WTC11 (cell line): ENCODE measurements around the gene FAM181A. TPM values are rescaled to one million over a fixed set of nuclear protein-coding genes. Genes with fewer than 3 reads are reported as not detected.

ENCODE experiments used
- ATAC-seq: fragments of 200-7000 bp; cut with Tn5 transposase; 2 replicates; pipeline ENCODE4 v1.10.0; 2021; ENCODE audit warnings: mild to moderate bottlenecking, moderate library complexity
- CTCF ChIA-PET: fragments of 300-600 bp; sonication (Branson Sonifier 250); formaldehyde crosslinking; loops from one replicate; lab custom pipeline; 2021; ENCODE audit warnings: antibody characterized with exemption; lab: Charles Lee
- POLR2A ChIA-PET: fragments of 350-600 bp; sonication (Branson Sonifier 250); formaldehyde crosslinking; loops from one replicate; lab custom pipeline; 2021; ENCODE audit warnings: antibody characterized with exemption; lab: Charles Lee
- DNase-seq: peaks from one replicate; pipeline ENCODE4 v3.0.0; 2021; ENCODE audit warnings: low spot score
- H3K27ac Mint-ChIP-seq: 2 replicates; pipeline ENCODE4 v1.8.0; 2021; ENCODE audit warnings: mixed read lengths
- H3K27me3 Mint-ChIP-seq: 2 replicates; pipeline ENCODE4 v1.8.0; 2021; ENCODE audit warnings: low read depth, mild to moderate bottlenecking, moderate library complexity, mixed read lengths
- H3K36me3 Mint-ChIP-seq: 2 replicates; pipeline ENCODE4 v1.8.0; 2021; ENCODE audit warnings: mixed read lengths
- H3K4me1 Mint-ChIP-seq: 2 replicates; pipeline ENCODE4 v1.8.0; 2022; ENCODE audit warnings: mixed read lengths
- H3K4me3 Mint-ChIP-seq: 2 replicates; pipeline ENCODE4 v1.8.0; 2021; ENCODE audit warnings: mild to moderate bottlenecking, moderate library complexity, mixed read lengths
- H3K9me3 Mint-ChIP-seq: 2 replicates; pipeline ENCODE4 v1.8.0; 2021; ENCODE audit warnings: mixed read lengths
- ATF3 ChIP-seq: sonication (generic); formaldehyde crosslinking; conservative IDR thresholded peaks from 2 replicates; pipeline ENCODE4 v1.8.1; 2022; ENCODE audit warnings: mild to moderate bottlenecking, missing genetic modification reagents
- CREB1 ChIP-seq: sonication (generic); formaldehyde crosslinking; IDR thresholded peaks from 2 replicates; pipeline ENCODE4 v1.8.0; 2023; ENCODE audit warnings: mild to moderate bottlenecking, missing genetic modification reagents
- FOXK1 ChIP-seq: sonication (generic); formaldehyde crosslinking; IDR thresholded peaks from 2 replicates; pipeline ENCODE4 v1.8.0; 2022; ENCODE audit warnings: mild to moderate bottlenecking, moderate library complexity, missing genetic modification reagents
- GTF2I ChIP-seq: fragments of 250-450 bp; sonication (Bioruptor Pico); conservative IDR thresholded peaks from 2 replicates; pipeline ENCODE4 v1.4.0; 2021; ENCODE audit warnings: mild to moderate bottlenecking
- NFATC4 ChIP-seq: fragments of 250-450 bp; sonication (Bioruptor Pico); IDR thresholded peaks from 2 replicates; pipeline ENCODE4 v1.9.0; 2021; ENCODE audit warnings: mild to moderate bottlenecking
- NR2C2 ChIP-seq: sonication (generic); formaldehyde crosslinking; IDR thresholded peaks from 2 replicates; pipeline ENCODE4 v1.8.0; 2022; ENCODE audit warnings: mild to moderate bottlenecking, missing genetic modification reagents
- RORB ChIP-seq: fragments of 250-450 bp; sonication (Bioruptor Pico); IDR thresholded peaks from 2 replicates; pipeline ENCODE4 v1.9.0; 2021; ENCODE audit warnings: mild to moderate bottlenecking
- ZNF121 ChIP-seq: sonication (generic); formaldehyde crosslinking; IDR thresholded peaks from 2 replicates; pipeline ENCODE4 v1.8.0; 2023; ENCODE audit warnings: missing genetic modification reagents
- ZNF263 ChIP-seq: sonication (generic); formaldehyde crosslinking; IDR thresholded peaks from 2 replicates; pipeline ENCODE4 v1.8.1; 2022; ENCODE audit warnings: low read depth, mild to moderate bottlenecking, moderate library complexity, missing genetic modification reagents
- total RNA-seq: library from RNA; stranded (reverse); gene quantifications from 3 replicates; pipeline ENCODE4 v1.2.3, GENCODE V29; 2021
- TF ChIP-seq, protein P1 (sequence below): fragments of 250-450 bp; sonication (Bioruptor Pico); IDR thresholded peaks from 2 replicates; pipeline ENCODE4 v1.9.0; 2021; ENCODE audit warnings: mild to moderate bottlenecking
- TF ChIP-seq, protein P2 (sequence below): fragments of 250-450 bp; sonication (Bioruptor Pico); IDR thresholded peaks from 2 replicates; pipeline ENCODE4 v1.8.0; 2021; ENCODE audit warnings: mild to moderate bottlenecking
- TF ChIP-seq, protein P3 (sequence below): fragments of 200-600 bp; IDR thresholded peaks from 2 replicates; pipeline ENCODE4 v1.8.0; 2022; ENCODE audit warnings: antibody characterized with exemption
- TF ChIP-seq, protein P4 (sequence below): sonication (generic); formaldehyde crosslinking; IDR thresholded peaks from 2 replicates; pipeline ENCODE4 v1.8.0; 2022; ENCODE audit warnings: mild to moderate bottlenecking, missing genetic modification reagents
- TF ChIP-seq, protein P5 (sequence below): sonication (generic); formaldehyde crosslinking; IDR thresholded peaks from 2 replicates; pipeline ENCODE4 v1.8.0; 2023; ENCODE audit warnings: missing genetic modification reagents, mild to moderate bottlenecking, borderline replicate concordance

Gene FAM181A
- total RNA-seq, 1 experiment from 2014 or later: not detected

DNA sequence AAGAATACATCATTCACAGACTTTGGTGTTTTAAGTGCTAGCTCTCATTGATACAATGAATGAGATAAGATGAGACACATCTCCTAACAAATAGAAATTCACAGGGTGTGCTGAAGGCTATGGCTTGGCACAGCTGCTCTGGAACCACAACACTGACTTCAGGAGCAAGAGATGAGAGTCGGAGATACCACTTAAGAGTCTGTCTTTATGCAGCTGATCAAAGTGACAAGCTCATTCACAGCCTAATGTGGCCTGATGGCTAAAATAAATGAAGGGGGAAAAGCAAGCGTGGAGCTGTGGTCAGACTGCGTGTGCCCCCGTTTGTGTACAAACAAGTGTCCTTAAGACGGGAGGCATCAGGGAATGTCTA, 29.7 kb upstream of the FAM181A start (continued):
- TF ChIP-seq, protein P1, sequence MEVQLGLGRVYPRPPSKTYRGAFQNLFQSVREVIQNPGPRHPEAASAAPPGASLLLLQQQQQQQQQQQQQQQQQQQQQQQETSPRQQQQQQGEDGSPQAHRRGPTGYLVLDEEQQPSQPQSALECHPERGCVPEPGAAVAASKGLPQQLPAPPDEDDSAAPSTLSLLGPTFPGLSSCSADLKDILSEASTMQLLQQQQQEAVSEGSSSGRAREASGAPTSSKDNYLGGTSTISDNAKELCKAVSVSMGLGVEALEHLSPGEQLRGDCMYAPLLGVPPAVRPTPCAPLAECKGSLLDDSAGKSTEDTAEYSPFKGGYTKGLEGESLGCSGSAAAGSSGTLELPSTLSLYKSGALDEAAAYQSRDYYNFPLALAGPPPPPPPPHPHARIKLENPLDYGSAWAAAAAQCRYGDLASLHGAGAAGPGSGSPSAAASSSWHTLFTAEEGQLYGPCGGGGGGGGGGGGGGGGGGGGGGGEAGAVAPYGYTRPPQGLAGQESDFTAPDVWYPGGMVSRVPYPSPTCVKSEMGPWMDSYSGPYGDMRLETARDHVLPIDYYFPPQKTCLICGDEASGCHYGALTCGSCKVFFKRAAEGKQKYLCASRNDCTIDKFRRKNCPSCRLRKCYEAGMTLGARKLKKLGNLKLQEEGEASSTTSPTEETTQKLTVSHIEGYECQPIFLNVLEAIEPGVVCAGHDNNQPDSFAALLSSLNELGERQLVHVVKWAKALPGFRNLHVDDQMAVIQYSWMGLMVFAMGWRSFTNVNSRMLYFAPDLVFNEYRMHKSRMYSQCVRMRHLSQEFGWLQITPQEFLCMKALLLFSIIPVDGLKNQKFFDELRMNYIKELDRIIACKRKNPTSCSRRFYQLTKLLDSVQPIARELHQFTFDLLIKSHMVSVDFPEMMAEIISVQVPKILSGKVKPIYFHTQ (CRISPR knock-in tag): no peak
- TF ChIP-seq CREB1 (CRISPR knock-in tag) (no peak), RORB (no peak), GTF2I (CRISPR knock-in tag) (no peak), FOXK1 (CRISPR knock-in tag) (no peak)
- TF ChIP-seq, protein P2, sequence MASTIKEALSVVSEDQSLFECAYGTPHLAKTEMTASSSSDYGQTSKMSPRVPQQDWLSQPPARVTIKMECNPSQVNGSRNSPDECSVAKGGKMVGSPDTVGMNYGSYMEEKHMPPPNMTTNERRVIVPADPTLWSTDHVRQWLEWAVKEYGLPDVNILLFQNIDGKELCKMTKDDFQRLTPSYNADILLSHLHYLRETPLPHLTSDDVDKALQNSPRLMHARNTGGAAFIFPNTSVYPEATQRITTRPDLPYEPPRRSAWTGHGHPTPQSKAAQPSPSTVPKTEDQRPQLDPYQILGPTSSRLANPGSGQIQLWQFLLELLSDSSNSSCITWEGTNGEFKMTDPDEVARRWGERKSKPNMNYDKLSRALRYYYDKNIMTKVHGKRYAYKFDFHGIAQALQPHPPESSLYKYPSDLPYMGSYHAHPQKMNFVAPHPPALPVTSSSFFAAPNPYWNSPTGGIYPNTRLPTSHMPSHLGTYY (CRISPR knock-in tag): no peak
- TF ChIP-seq, protein P3, sequence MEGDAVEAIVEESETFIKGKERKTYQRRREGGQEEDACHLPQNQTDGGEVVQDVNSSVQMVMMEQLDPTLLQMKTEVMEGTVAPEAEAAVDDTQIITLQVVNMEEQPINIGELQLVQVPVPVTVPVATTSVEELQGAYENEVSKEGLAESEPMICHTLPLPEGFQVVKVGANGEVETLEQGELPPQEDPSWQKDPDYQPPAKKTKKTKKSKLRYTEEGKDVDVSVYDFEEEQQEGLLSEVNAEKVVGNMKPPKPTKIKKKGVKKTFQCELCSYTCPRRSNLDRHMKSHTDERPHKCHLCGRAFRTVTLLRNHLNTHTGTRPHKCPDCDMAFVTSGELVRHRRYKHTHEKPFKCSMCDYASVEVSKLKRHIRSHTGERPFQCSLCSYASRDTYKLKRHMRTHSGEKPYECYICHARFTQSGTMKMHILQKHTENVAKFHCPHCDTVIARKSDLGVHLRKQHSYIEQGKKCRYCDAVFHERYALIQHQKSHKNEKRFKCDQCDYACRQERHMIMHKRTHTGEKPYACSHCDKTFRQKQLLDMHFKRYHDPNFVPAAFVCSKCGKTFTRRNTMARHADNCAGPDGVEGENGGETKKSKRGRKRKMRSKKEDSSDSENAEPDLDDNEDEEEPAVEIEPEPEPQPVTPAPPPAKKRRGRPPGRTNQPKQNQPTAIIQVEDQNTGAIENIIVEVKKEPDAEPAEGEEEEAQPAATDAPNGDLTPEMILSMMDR: no peak

DNA sequence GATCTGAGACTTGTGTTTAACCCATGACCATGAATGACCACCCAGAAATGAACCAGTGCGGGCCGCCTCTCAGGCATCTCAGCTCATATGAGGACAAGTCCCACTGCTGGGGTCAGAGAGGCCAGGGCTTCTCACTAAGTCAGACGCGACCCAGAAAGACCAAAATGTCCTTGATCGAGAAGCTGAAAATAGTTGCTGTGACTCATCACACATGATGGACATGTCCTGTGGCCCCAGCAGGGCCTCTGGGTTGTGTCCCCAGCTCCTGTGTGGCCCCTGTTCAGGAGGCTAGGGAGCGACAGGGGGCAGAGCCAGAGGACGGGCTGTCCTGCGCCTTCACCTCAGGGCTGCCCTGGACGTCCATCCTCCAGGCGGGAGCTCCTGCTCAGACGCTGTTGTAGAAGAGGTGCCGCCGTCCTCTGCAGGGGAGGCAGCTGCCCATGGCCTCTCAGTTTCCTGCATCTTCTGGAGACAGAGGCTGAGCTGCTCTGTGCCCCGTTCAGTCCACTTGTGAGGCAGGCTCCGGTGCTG, 29.0 kb upstream of the FAM181A start:
- H3K27ac Mint-ChIP-seq: no peak overlapping the region
- peaks cover 22% of the 10 kb centered on the region for H3K4me1 Mint-ChIP-seq
- POLR2A ChIA-PET: no interaction called here
- H3K27me3 Mint-ChIP-seq: no peaks in the 10 kb centered on the region; the same call in 1 of the 2 replicates
- no peak for DNase-seq
- ATAC-seq: no peak
- TF ChIP-seq NR2C2 (CRISPR knock-in tag) (no peak), CREB1 (CRISPR knock-in tag) (no peak)
- TF ChIP-seq, protein P4, sequence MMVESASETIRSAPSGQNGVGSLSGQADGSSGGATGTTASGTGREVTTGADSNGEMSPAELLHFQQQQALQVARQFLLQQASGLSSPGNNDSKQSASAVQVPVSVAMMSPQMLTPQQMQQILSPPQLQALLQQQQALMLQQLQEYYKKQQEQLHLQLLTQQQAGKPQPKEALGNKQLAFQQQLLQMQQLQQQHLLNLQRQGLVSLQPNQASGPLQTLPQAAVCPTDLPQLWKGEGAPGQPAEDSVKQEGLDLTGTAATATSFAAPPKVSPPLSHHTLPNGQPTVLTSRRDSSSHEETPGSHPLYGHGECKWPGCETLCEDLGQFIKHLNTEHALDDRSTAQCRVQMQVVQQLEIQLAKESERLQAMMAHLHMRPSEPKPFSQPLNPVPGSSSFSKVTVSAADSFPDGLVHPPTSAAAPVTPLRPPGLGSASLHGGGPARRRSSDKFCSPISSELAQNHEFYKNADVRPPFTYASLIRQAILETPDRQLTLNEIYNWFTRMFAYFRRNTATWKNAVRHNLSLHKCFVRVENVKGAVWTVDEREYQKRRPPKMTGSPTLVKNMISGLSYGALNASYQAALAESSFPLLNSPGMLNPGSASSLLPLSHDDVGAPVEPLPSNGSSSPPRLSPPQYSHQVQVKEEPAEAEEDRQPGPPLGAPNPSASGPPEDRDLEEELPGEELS (CRISPR knock-in tag): no peak
- CTCF ChIA-PET: interaction anchor here (1.0 kb wide), 1 partner anchor 210 kb away, joined by 4 read pairs; no protein-coding TSS in a partner anchor
- no peaks in the 10 kb centered on the region for H3K36me3 Mint-ChIP-seq
- H3K4me3 Mint-ChIP-seq: no peak overlapping the region
- H3K9me3 Mint-ChIP-seq: no peaks in the 10 kb centered on the region

DNA sequence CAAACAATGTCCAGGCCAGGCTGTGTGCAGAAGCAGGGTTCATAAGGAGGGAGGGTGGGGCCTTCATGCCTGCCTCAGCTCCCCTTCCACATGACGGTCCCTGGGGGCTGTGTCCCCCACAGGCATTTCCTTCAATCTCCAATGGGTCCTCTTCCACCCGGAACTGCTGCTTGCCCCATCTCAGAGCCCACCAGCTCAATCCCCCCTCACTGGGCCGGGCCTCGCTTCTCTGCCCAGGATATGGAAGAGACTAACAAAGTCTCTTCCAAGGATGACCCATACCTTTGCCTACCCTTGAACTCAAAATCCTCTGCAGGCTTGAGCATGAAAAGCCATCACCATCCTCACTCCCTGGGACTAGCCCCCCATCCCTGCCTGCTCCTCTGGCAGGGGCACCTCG, 28.4 kb upstream of the FAM181A start:
- H3K4me3 Mint-ChIP-seq: no peak overlapping the region
- ATAC-seq: no peak
- no peaks in the 10 kb centered on the region for H3K9me3 Mint-ChIP-seq
- H3K27ac Mint-ChIP-seq: no peak overlapping the region
- CTCF ChIA-PET: interaction anchor here (1.0 kb wide), 1 partner anchor 211 kb away, joined by 4 read pairs; no protein-coding TSS in a partner anchor
- no peaks in the 10 kb centered on the region for H3K36me3 Mint-ChIP-seq
- H3K27me3 Mint-ChIP-seq: no peaks in the 10 kb centered on the region; the same call in 1 of the 2 replicates
- POLR2A ChIA-PET: no interaction called here
- peaks cover 17% of the 10 kb centered on the region for H3K4me1 Mint-ChIP-seq
- DNase-seq: no peak
- TF ChIP-seq NFATC4 (CRISPR knock-in tag): no peak
- TF ChIP-seq, protein P3: no peak
- TF ChIP-seq, protein P5, sequence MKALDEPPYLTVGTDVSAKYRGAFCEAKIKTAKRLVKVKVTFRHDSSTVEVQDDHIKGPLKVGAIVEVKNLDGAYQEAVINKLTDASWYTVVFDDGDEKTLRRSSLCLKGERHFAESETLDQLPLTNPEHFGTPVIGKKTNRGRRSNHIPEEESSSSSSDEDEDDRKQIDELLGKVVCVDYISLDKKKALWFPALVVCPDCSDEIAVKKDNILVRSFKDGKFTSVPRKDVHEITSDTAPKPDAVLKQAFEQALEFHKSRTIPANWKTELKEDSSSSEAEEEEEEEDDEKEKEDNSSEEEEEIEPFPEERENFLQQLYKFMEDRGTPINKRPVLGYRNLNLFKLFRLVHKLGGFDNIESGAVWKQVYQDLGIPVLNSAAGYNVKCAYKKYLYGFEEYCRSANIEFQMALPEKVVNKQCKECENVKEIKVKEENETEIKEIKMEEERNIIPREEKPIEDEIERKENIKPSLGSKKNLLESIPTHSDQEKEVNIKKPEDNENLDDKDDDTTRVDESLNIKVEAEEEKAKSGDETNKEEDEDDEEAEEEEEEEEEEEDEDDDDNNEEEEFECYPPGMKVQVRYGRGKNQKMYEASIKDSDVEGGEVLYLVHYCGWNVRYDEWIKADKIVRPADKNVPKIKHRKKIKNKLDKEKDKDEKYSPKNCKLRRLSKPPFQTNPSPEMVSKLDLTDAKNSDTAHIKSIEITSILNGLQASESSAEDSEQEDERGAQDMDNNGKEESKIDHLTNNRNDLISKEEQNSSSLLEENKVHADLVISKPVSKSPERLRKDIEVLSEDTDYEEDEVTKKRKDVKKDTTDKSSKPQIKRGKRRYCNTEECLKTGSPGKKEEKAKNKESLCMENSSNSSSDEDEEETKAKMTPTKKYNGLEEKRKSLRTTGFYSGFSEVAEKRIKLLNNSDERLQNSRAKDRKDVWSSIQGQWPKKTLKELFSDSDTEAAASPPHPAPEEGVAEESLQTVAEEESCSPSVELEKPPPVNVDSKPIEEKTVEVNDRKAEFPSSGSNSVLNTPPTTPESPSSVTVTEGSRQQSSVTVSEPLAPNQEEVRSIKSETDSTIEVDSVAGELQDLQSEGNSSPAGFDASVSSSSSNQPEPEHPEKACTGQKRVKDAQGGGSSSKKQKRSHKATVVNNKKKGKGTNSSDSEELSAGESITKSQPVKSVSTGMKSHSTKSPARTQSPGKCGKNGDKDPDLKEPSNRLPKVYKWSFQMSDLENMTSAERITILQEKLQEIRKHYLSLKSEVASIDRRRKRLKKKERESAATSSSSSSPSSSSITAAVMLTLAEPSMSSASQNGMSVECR: no peak
- TF ChIP-seq ATF3 (CRISPR knock-in tag): no peak
- no peak for TF ChIP-seq ZNF121 (CRISPR knock-in tag)
- TF ChIP-seq CREB1 (CRISPR knock-in tag): no peak
- TF ChIP-seq ZNF263 (CRISPR knock-in tag): no peak
